Measurements from ENCODE around the gene PTPRH. TPM values are rescaled to one million over a fixed set of nuclear protein-coding genes. Genes with fewer than 3 reads are reported as not detected.
A peak's percentile ranks its signal among the peaks of the same experiment; 100 is the strongest.

PTPRH gene
- total and polyA plus RNA-seq, 9 donors = 0.14 to 2.1 (median 0.26) TPM

- Histone ChIP-seq H3K4me3 (ENCODE audit: low read length) (no peak overlapping the region), H3K9me3 (replicated peaks; ENCODE audit: control insufficient read depth, low read depth, low read length) (no peaks in the 10 kb centered on the region), H3K4me1 (ENCODE audit: control insufficient read depth, insufficient read depth, low read length) (peaks cover 31% of the 10 kb centered on the region), H3K36me3 (ENCODE audit: control insufficient read depth, insufficient read depth, low read length) (peaks cover 26% of the 10 kb centered on the region), H3K27me3 (ENCODE audit: control insufficient read depth, insufficient read depth, low read length) (no peaks in the 10 kb centered on the region), H3K27ac (ENCODE audit: low read length) (no peak overlapping the region)
- 67% methylated on average over 11 of the region's 19 CpGs for WGBS (ENCODE audit: insufficient coverage)
- DNase-seq = no peak
These were observed 42.2 kb upstream of the PTPRH start for GRCh38 chr19:55251341-55252081.

DNA sequence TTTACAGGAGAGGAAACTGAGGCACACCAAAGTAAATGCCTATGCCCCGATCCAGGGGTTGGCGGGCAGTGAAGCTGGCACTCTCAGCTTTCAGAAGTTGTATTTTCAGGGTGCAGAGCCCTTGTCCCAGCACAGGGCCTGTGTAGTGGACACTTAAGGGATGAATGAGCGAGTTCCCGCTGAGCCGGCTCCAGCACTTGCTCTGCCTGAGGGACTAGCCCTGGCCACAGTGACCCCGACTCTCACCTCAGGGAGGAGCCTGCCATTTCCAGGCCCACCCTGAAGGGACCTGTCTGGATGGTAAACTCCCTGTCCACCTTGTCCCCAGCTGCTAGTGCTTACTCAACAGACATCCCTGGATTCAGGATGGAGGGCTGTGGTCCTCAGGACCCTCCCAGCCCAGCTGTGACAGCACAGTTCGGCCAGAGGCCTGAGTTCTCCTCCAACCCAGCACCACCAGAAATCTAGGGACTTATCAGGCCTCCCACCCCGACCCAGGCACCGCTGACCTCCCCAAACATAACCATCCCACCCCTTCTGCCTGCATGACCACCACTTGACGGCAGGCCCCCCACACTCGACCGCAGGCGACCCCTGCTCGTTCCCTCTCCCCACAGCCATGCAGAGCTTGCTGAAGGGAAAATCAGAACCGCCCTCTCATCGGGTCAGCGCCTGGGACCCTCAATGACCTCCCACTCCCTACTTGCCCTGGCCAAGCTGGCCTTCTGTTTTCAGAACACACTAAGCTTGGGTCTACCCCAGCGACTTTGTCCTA lies 41.1 kb upstream of the PTPRH start:
- Histone ChIP-seq H3K4me1 (ENCODE audit: control insufficient read depth, insufficient read depth, low read length) (peaks cover 21% of the 10 kb centered on the region), H3K9me3 (replicated peaks; ENCODE audit: control insufficient read depth, low read depth, low read length) (no peaks in the 10 kb centered on the region), H3K36me3 (ENCODE audit: control insufficient read depth, insufficient read depth, low read length) (peaks cover 31% of the 10 kb centered on the region), H3K27ac (ENCODE audit: low read length) (no peak overlapping the region), H3K4me3 (ENCODE audit: low read length) (no peak overlapping the region), H3K27me3 (ENCODE audit: control insufficient read depth, insufficient read depth, low read length) (no peaks in the 10 kb centered on the region)
- 91% methylated on average over 17 of the region's 18 CpGs for WGBS (ENCODE audit: insufficient coverage)
- DNase-seq = no peak

GRCh38 chr19:55249841-55250240 lies 40.5 kb upstream of the PTPRH start:
- peaks cover 37% of the 10 kb centered on the region for H3K36me3 ChIP-seq (ENCODE audit: control insufficient read depth, insufficient read depth, low read length)
- no peaks in the 10 kb centered on the region for H3K27me3 ChIP-seq (ENCODE audit: control insufficient read depth, insufficient read depth, low read length)
- peaks cover 19% of the 10 kb centered on the region for H3K4me1 ChIP-seq (ENCODE audit: control insufficient read depth, insufficient read depth, low read length)
- H3K4me3 ChIP-seq (ENCODE audit: low read length) = no peak overlapping the region
- H3K9me3 ChIP-seq (replicated peaks; ENCODE audit: control insufficient read depth, low read depth, low read length) = no peaks in the 10 kb centered on the region
- no peak for DNase-seq
- H3K27ac ChIP-seq (ENCODE audit: low read length) = no peak overlapping the region
- 94% methylated on average over 9 of the region's 11 CpGs for WGBS (ENCODE audit: insufficient coverage)

DNA sequence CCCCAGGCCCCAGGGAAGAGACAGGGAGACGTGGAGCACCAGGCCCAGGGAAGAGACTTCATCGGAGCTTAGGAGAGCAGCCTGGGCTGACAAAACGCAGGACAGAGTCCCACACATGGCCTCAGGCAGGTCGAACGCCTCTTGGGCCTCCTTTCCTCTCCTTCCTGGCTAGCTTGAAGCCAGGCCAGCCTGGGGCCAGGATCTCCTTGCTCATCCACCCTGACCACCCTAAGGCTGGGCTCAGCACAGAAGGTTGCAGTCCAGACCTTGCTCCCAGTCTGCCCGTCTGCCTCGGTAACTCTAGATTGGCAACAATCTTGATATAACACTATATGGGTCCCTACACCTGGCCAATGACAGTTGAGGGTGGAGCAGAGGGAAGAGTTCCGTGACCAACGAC lies 39.4 kb upstream of the PTPRH start:
- no peak for DNase-seq
- Histone ChIP-seq H3K9me3 (replicated peaks; ENCODE audit: control insufficient read depth, low read depth, low read length) (no peaks in the 10 kb centered on the region), H3K36me3 (ENCODE audit: control insufficient read depth, insufficient read depth, low read length) (peaks cover 48% of the 10 kb centered on the region), H3K27ac (ENCODE audit: low read length) (no peak overlapping the region), H3K4me3 (ENCODE audit: low read length) (no peak overlapping the region), H3K4me1 (ENCODE audit: control insufficient read depth, insufficient read depth, low read length) (peaks cover 10% of the 10 kb centered on the region), H3K27me3 (ENCODE audit: control insufficient read depth, insufficient read depth, low read length) (no peaks in the 10 kb centered on the region)
- WGBS (ENCODE audit: insufficient coverage) = 79% methylated on average over 5 of the region's 9 CpGs

DNA sequence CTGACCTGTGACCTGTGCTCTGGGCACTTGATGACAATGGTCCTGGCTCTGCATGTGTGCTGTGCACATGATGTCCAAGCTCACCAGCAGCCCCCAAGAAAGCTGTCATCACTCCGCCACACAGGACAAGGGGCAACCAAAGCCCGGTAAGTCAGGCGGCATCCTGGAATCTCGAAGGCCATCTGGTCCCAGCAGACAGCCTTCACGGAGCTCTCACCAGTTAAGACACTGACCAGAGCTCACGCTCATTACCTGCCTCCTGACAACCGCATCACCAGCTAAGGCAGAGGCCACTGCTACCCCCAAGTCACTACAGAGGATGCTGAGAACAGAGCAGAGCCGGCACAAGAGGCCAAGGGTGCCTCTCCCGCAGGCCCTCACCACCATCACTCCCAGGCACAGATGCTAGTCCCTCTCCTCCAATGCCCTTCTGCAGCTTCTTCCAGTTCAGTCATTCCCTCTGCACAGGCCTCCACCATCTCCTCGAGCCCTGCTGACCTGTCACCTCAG lies 38.9 kb upstream of the PTPRH start:
- Histone ChIP-seq H3K27ac (ENCODE audit: low read length) (no peak overlapping the region), H3K4me3 (ENCODE audit: low read length) (no peak overlapping the region), H3K36me3 (ENCODE audit: control insufficient read depth, insufficient read depth, low read length) (peaks cover 53% of the 10 kb centered on the region), H3K9me3 (replicated peaks; ENCODE audit: control insufficient read depth, low read depth, low read length) (no peaks in the 10 kb centered on the region), H3K27me3 (ENCODE audit: control insufficient read depth, insufficient read depth, low read length) (no peaks in the 10 kb centered on the region), H3K4me1 (ENCODE audit: control insufficient read depth, insufficient read depth, low read length) (peaks cover 9% of the 10 kb centered on the region)
- DNase-seq = no peak
- WGBS (ENCODE audit: insufficient coverage) = 69% methylated on average over 10 of the region's 10 CpGs

DNA sequence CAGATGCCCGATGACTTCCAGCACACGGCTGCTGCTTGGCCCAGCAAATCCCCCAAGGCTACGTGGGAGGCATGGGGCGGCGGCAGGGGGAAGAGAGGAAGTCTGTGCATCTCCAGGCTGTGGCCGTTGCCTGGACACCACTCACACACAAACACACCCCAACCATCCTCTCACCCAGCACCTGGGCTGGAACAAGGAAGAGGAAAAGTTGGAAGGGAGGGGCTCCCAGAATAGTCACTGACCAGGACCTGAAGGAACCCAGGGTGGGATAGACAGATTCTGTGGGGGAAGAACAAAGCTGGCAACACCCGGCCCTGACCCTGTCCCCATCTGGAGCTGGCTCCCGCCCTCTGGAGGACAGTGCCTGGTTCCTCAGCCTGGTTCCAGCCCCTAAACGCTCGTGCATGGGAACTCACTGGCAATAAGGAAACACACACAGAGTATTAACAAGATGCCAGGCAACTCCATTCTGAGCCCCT lies 38.4 kb upstream of the PTPRH start:
- H3K4me3 ChIP-seq (ENCODE audit: low read length) = no peak overlapping the region
- H3K9me3 ChIP-seq (replicated peaks; ENCODE audit: control insufficient read depth, low read depth, low read length) = no peaks in the 10 kb centered on the region
- no peaks in the 10 kb centered on the region for H3K27me3 ChIP-seq (ENCODE audit: control insufficient read depth, insufficient read depth, low read length)
- peaks cover 58% of the 10 kb centered on the region for H3K36me3 ChIP-seq (ENCODE audit: control insufficient read depth, insufficient read depth, low read length)
- 54% methylated on average over 4 of the region's 10 CpGs for WGBS (ENCODE audit: insufficient coverage)
- no peak overlapping the region for H3K27ac ChIP-seq (ENCODE audit: low read length)
- peaks cover 9% of the 10 kb centered on the region for H3K4me1 ChIP-seq (ENCODE audit: control insufficient read depth, insufficient read depth, low read length)
- peak; percentile 71 for DNase-seq

DNA sequence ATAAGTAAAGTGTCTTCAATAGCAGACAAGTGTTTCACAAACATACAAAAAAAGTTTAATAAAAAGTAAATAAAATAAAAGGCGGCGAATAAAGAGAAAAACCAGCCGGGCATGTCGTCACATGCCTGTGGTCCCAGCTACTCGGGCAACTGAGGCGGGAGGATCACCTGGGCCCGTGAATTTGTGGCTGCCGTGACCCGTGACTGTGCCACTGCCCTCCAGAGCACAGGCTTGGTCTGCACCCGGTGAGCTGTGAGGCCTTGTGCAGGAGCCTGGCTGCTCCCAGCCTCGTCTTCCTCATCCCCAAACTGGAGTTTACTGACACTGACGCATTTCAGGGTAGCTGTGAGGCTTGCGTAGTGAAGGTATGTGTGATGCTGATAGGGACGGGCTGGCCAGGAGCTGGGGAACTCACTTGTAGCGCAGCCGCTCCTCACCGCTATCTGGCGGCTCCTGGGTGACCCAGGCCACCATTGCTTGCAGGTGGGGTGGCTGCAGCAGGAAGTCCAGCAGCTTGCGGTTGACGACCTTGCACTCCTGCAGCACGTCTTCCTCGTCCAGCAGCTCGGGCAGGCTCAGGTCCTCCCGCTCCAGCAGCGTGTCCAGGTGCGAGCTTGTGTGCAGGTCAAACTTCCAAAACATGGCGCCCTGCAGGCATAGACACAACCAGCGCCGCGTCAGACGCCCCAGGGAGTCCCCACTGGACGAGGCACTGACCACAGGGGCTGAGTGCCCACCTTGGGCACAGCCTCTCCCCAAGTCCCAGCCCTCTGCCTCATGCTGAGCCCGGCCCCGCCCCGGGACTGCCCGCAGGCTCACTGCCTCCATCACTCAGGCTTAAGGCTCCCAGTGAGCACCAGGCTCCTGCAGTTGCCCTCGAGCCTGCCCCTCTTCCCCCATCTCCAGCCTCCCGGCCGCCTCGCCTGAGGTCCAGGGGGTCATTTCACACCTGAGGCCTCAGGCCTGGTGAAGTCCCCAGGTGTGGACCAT lies 37.5 kb upstream of the PTPRH start:
- WGBS (ENCODE audit: insufficient coverage) = 86% methylated on average over 34 of the region's 40 CpGs

DNA sequence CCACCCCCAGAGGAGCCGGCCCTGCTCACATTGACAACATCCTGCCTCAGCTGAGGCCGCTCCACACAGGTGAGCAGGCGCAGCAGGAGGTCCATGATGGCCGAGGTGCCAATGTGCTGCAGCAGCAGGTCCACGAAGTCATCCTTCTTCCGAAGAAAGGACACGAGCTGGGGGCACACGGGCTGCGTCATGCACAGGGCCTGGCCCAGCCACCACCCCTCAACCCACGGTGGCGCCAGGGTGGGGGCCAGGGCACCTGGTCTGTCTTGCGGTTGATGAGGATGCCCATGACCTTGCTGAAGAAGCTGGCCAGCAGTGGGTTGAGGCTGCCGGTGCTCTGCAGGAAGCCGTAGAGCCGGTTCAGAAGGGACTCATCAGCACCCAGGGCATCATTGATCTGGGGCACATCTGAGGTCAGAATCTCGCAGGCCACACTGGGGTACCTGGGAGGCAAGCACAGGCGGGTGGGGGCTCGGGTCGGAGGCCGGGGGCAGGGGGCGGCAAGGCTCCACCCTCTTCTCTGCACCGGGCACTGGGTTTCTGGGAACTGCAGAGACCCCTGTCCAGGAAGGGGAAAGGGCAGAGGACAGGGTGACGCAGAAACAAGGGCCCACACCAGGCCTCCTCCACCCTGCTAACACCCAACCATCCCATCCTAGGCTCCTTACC lies 36.1 kb upstream of the PTPRH start:
- WGBS (ENCODE audit: insufficient coverage) = 92% methylated on average over 15 of the region's 23 CpGs
- peaks cover 74% of the 10 kb centered on the region for H3K36me3 ChIP-seq (ENCODE audit: control insufficient read depth, insufficient read depth, low read length)
- H3K4me1 ChIP-seq (ENCODE audit: control insufficient read depth, insufficient read depth, low read length) = peaks cover 9% of the 10 kb centered on the region
- no peak overlapping the region for H3K4me3 ChIP-seq (ENCODE audit: low read length)
- no peaks in the 10 kb centered on the region for H3K9me3 ChIP-seq (replicated peaks; ENCODE audit: control insufficient read depth, low read depth, low read length)
- H3K27ac ChIP-seq (ENCODE audit: low read length) = no peak overlapping the region
- DNase-seq = no peak
- H3K27me3 ChIP-seq (ENCODE audit: control insufficient read depth, insufficient read depth, low read length) = no peaks in the 10 kb centered on the region

More for the DNA sequence above, 37.5 kb upstream of the PTPRH start:
- no peaks in the 10 kb centered on the region for H3K27me3 ChIP-seq (ENCODE audit: control insufficient read depth, insufficient read depth, low read length)
- no peak overlapping the region for H3K27ac ChIP-seq (ENCODE audit: low read length)
- peaks cover 9% of the 10 kb centered on the region for H3K4me1 ChIP-seq (ENCODE audit: control insufficient read depth, insufficient read depth, low read length)
- no peak for DNase-seq
- H3K9me3 ChIP-seq (replicated peaks; ENCODE audit: control insufficient read depth, low read depth, low read length) = no peaks in the 10 kb centered on the region
- H3K36me3 ChIP-seq (ENCODE audit: control insufficient read depth, insufficient read depth, low read length) = peaks cover 65% of the 10 kb centered on the region
- no peak overlapping the region for H3K4me3 ChIP-seq (ENCODE audit: low read length)

GRCh38 chr19:55244004-55244680 lies 34.8 kb upstream of the PTPRH start:
- 91% methylated on average over 11 of the region's 12 CpGs for WGBS (ENCODE audit: insufficient coverage)
- no peak for DNase-seq

More at GRCh38 chr19:55244004-55244680, 34.8 kb upstream of the PTPRH start:
- Histone ChIP-seq H3K4me3 (ENCODE audit: low read length) (no peak overlapping the region), H3K27me3 (ENCODE audit: control insufficient read depth, insufficient read depth, low read length) (no peaks in the 10 kb centered on the region), H3K9me3 (replicated peaks; ENCODE audit: control insufficient read depth, low read depth, low read length) (no peaks in the 10 kb centered on the region), H3K27ac (ENCODE audit: low read length) (no peak overlapping the region), H3K36me3 (ENCODE audit: control insufficient read depth, insufficient read depth, low read length) (peaks cover 83% of the 10 kb centered on the region), H3K4me1 (ENCODE audit: control insufficient read depth, insufficient read depth, low read length) (peaks cover 9% of the 10 kb centered on the region)
